ENCODE results near the gene MRPS33.
"Not testable (repeated sequence)": the region's sequence is repeated elsewhere in the genome, so short reads cannot be mapped to it uniquely, and the experiment has no call there.

Gene MRPS33

GRCh38 chr7:141011443-141011842 lies 3.3 kb downstream of the MRPS33 start:
- DNase-seq: no peak

GRCh38 chr7:141003172-141004065 lies 11.3 kb downstream of the MRPS33 start:
- no peak for DNase-seq

- DNase-seq: no peak
Measured at GRCh38 chr7:141001546-141001945, 13.2 kb downstream of the MRPS33 start.

- DNase-seq: no peak
Measured at GRCh38 chr7:141001122-141001521, 13.6 kb downstream of the MRPS33 start.

GRCh38 chr7:140998715-140999114 lies 16.0 kb downstream of the MRPS33 start:
- DNase-seq: no peak

GRCh38 chr7:140992422-140992821 lies 22.3 kb downstream of the MRPS33 start:
- DNase-seq: no peak

- no peak for DNase-seq
Measured at GRCh38 chr7:140990193-140990962, 24.4 kb downstream of the MRPS33 start.

- no peak for DNase-seq
Measured at GRCh38 chr7:140989068-140989467, 25.7 kb downstream of the MRPS33 start.

GRCh38 chr7:140983802-140984201 lies 30.9 kb downstream of the MRPS33 start:
- DNase-seq: no peak

GRCh38 chr7:140982508-140982907 lies 32.2 kb downstream of the MRPS33 start:
- DNase-seq: no peak

GRCh38 chr7:140981951-140982350 lies 32.8 kb downstream of the MRPS33 start:
- DNase-seq: no peak

- no peak for DNase-seq
Measured at GRCh38 chr7:140977741-140978140, 37.0 kb downstream of the MRPS33 start.

GRCh38 chr7:140972876-140973829 lies 41.6 kb downstream of the MRPS33 start:
- no peak for DNase-seq

- no peak for DNase-seq
Measured at GRCh38 chr7:140972344-140972743, 42.4 kb downstream of the MRPS33 start.

GRCh38 chr7:140967438-140967837 lies 47.3 kb downstream of the MRPS33 start:
- DNase-seq: no peak

GRCh38 chr7:140966561-140967233 lies 48.1 kb downstream of the MRPS33 start:
- DNase-seq: no peak

GRCh38 chr7:140961117-140961516 lies 53.6 kb downstream of the MRPS33 start:
- no peak for DNase-seq

GRCh38 chr7:140956997-140957396 lies 57.8 kb downstream of the MRPS33 start:
- DNase-seq: not testable (repeated sequence)

Measured in KG1 (cell line).